Muscle layer of duodenum (tissue), 2 donors: ENCODE data around the gene CLDN6.

Experiments
- H3K27ac ChIP-seq: one replicate; pipeline ENCODE4 v1.7.0; 2013; ENCODE audit warnings: mild to moderate bottlenecking, low read length
- H3K27me3 ChIP-seq: one replicate; pipeline ENCODE4 v1.7.0; 2013; ENCODE audit warnings: low read depth, mild to moderate bottlenecking, control low read depth, low read length
- H3K36me3 ChIP-seq, 2 donors: one replicate each; pipeline ENCODE4 v1.7.0; 2013; ENCODE audit warnings: low read length in 2 of 2, control low read depth in 1 of 2, mild to moderate bottlenecking in 1 of 2; ENCODE audit not compliant: insufficient read depth in 2 of 2, control insufficient read depth in 1 of 2
- H3K4me1 ChIP-seq, 2 donors: one replicate each; pipeline ENCODE4 v1.7.0; 2013; ENCODE audit warnings: low read length in 2 of 2, mild to moderate bottlenecking in 2 of 2, control low read depth in 1 of 2, moderate library complexity in 1 of 2; ENCODE audit not compliant: insufficient read depth in 2 of 2, control insufficient read depth in 1 of 2
- H3K4me3 ChIP-seq, 2 donors: one replicate each; pipeline ENCODE4 v1.7.0; 2013; ENCODE audit warnings: low read length in 2 of 2, low read depth in 1 of 2, mild to moderate bottlenecking in 1 of 2
- H3K9me3 ChIP-seq, 2 donors: one replicate each; pipeline ENCODE4 v1.7.0; 2013; ENCODE audit warnings: low read length in 2 of 2, control low read depth in 1 of 2, mild to moderate bottlenecking in 1 of 2; ENCODE audit not compliant: control insufficient read depth in 1 of 2
- donor health status: healthy.

Gene CLDN6

DNA sequence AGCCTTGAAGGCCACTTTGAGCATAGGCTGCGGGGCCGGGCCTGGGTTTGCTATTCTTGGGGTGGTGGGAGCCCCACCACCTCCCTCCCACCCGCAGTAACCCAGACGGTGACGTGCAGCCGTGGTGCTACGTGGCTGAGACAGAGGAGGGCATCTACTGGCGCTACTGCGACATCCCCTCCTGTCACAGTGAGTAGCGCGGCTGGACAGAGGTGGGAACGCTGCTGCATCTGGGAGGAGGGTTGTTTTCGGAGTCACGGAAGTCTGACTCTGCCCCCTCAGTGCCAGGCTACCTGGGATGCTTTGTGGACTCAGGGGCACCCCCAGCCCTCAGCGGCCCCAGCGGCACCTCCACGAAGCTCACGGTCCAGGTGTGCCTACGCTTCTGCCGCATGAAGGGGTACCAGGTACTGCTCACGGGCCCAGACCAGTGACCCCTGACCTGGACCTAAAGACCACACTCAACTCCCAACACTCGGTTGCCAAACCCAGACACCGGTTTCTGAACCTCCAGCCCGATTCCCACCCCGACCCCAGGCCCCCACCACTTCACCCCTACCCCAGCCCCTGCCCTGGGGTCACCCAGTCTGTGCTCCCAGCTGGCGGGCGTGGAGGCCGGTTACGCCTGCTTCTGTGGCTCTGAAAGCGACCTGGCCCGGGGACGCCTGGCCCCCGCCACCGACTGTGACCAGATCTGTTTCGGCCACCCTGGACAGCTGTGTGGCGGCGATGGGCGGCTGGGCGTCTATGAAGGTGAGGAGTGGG is 51.8 kb downstream of the CLDN6 start:
- H3K36me3 ChIP-seq = no peaks in the 10 kb centered on the region
- H3K4me3 ChIP-seq = peak overlapping the region in 1 of 2 donors; percentile 35
- no peaks in the 10 kb centered on the region for H3K9me3 ChIP-seq
- no peak overlapping the region for H3K27ac ChIP-seq
- peaks cover 3 to 58% of the 10 kb centered on the region in 2 donors for H3K4me1 ChIP-seq
- H3K27me3 ChIP-seq = peaks cover 49% of the 10 kb centered on the region
